ENCODE measurements around the gene PSME2.

GRCh38 chr14:24136684-24137528 is 9.5 kb downstream of the PSME2 start:
- TF ChIP-seq POLR2A (IDR thresholded peaks at IDR 0.05) (no peak), CTCF (IDR thresholded peaks at IDR 0.05) (no peak), POLR2AphosphoS5 (IDR thresholded peaks at IDR 0.05) (no peak)

All from transverse colon (tissue), 4 donors.